GM19452 (cell line): Measurements from ENCODE around the gene AMN.
"Not testable (repeated sequence)": the region's sequence is repeated elsewhere in the genome, so short reads cannot be mapped to it uniquely, and the experiment has no call there.

Experiments used
- ATAC-seq: cut with Tn5 transposase; IDR thresholded peaks from one replicate; pipeline ENCODE4 v1.9.1; 2021; ENCODE audit not compliant: unreplicated experiment

Gene AMN

GRCh38 chr14:102911991-102912761 is 10.3 kb upstream of the AMN start:
- ATAC-seq, result no peak

GRCh38 chr14:102913341-102914211 is 8.9 kb upstream of the AMN start:
- no peak for ATAC-seq

- ATAC-seq, result no peak
Measured at GRCh38 chr14:102914474-102915291, 7.8 kb upstream of the AMN start.

GRCh38 chr14:102915292-102916110 is 7.0 kb upstream of the AMN start:
- ATAC-seq, result no peak

- no peak for ATAC-seq
Measured at GRCh38 chr14:102916347-102917055, 6.0 kb upstream of the AMN start.

- ATAC-seq, result no peak
Measured at GRCh38 chr14:102917056-102917385, 5.4 kb upstream of the AMN start.

GRCh38 chr14:102917469-102918211 is 4.8 kb upstream of the AMN start:
- no peak for ATAC-seq

- no peak for ATAC-seq
Measured at GRCh38 chr14:102918438-102918837, 4.0 kb upstream of the AMN start.

- no peak for ATAC-seq
Measured at GRCh38 chr14:102920273-102920997, 2.0 kb upstream of the AMN start.

GRCh38 chr14:102920998-102921304 is 1.5 kb upstream of the AMN start:
- no peak for ATAC-seq

- no peak for ATAC-seq
Measured at GRCh38 chr14:102923201-102923924, 900 bp downstream of the AMN start.

- ATAC-seq, result no peak
Measured at GRCh38 chr14:102923925-102924486, 1.5 kb downstream of the AMN start.

- ATAC-seq, result no peak
Measured at GRCh38 chr14:102924632-102925588, 2.4 kb downstream of the AMN start.

- ATAC-seq, result no peak
Measured at GRCh38 chr14:102925646-102926045, 3.2 kb downstream of the AMN start.

GRCh38 chr14:102926104-102926503 is 3.6 kb downstream of the AMN start:
- ATAC-seq, result no peak

GRCh38 chr14:102926840-102927239 is 4.4 kb downstream of the AMN start:
- ATAC-seq, result not testable (repeated sequence)
